GM12878 (cell line): ENCODE data around the gene DRAP1. TPM values are rescaled to one million over a fixed set of nuclear protein-coding genes. Genes with fewer than 3 reads are reported as not detected.

Source experiments
- ATAC-seq: fragments of 200-7000 bp; cut with Tn5 transposase; 3 replicates; pipeline ENCODE4 v1.9.1; 2020; ENCODE audit warnings: mild to moderate bottlenecking, moderate library complexity
- BruUV-seq: library from RNA; stranded (reverse); fragments of 400-500 nt; replicated peaks from 2 replicates; lab custom pipeline; 2021; lab: Mats Ljungman, UMichigan
- CTCF ChIA-PET: fragments of 300-600 bp; sonication (Branson Sonifier 250); formaldehyde crosslinking; extraction: SDS; loops from one replicate; lab custom pipeline; 2021; ENCODE audit warnings: inconsistent platforms; lab: Yijun Ruan, JAX
- POLR2A ChIA-PET: fragments of 350-600 bp; formaldehyde crosslinking; extraction: SDS; loops from one replicate; lab custom pipeline; 2021; ENCODE audit warnings: inconsistent platforms; lab: Charles Lee
- RAD21 ChIA-PET: fragments of 300-600 bp; sonication (Branson Sonifier 250); formaldehyde crosslinking; loops from one replicate; lab custom pipeline; 2023; ENCODE audit warnings: antibody characterized with exemption; ENCODE audit not compliant: unreplicated experiment; lab: Charles Lee
- SMC1A ChIA-PET: fragments of 300-600 bp; sonication (Branson Sonifier 250); formaldehyde crosslinking; loops from one replicate; lab custom pipeline; 2023; ENCODE audit not compliant: unreplicated experiment, uncharacterized antibody; lab: Charles Lee
- DNase-seq: peaks from one replicate; pipeline ENCODE4 v3.0.0-alpha.2; 2011; ENCODE audit warnings: low read depth, low spot score
- FAIRE-seq: peaks from 3 replicates; lab custom pipeline; 2011; peaks lifted over from hg19 to GRCh38; lab: Jason Lieb, UNC
- H2AFZ ChIP-seq: 2 replicates; pipeline ENCODE4 v1.6.0; 2011; ENCODE audit warnings: low read depth, low read length, control low read depth; ENCODE audit not compliant: control insufficient read depth
- H3K27ac ChIP-seq: 2 replicates; pipeline ENCODE4 v1.5.1; 2011; ENCODE audit warnings: control low read depth; ENCODE audit not compliant: control insufficient read depth, insufficient read depth
- H3K27me3 ChIP-seq, 2 experiments: replicated peaks in 1 of 2; 2 replicates each; pipeline versions ENCODE4 v1.6.0 to v1.6.1; 2011; ENCODE audit warnings: low read length in 1 of 2; ENCODE audit not compliant: control insufficient read depth in 2 of 2, insufficient read depth in 2 of 2
- H3K36me3 ChIP-seq, 2 experiments: 2 replicates each; pipeline ENCODE4 v1.5.1; 2011; ENCODE audit warnings: low read length in 1 of 2; ENCODE audit not compliant: control insufficient read depth in 2 of 2, insufficient read depth in 2 of 2
- H3K4me1 ChIP-seq: 2 replicates; pipeline ENCODE4 v1.6.1; 2011; ENCODE audit warnings: mild to moderate bottlenecking, low read length, moderate library complexity, mixed read lengths; ENCODE audit not compliant: control insufficient read depth, insufficient read depth
- H3K4me2 ChIP-seq: 2 replicates; pipeline ENCODE4 v1.6.0; 2011; ENCODE audit warnings: control low read depth; ENCODE audit not compliant: control insufficient read depth, insufficient read depth
- H3K4me3 ChIP-seq: fragments of 200-600 bp; sonication (generic); 2 replicates; pipeline ENCODE4 v1.5.1; 2016
- H3K79me2 ChIP-seq: 2 replicates; pipeline ENCODE4 v1.6.0; 2011; ENCODE audit warnings: low read length; ENCODE audit not compliant: control insufficient read depth, insufficient read depth
- H3K9ac ChIP-seq: 2 replicates; pipeline ENCODE4 v1.8.0; 2011; ENCODE audit warnings: low read length, control low read depth, mixed read lengths; ENCODE audit not compliant: control insufficient read depth, insufficient read depth
- H3K9me3 ChIP-seq: replicated peaks from 3 replicates; pipeline ENCODE4 v1.5.1; 2011; ENCODE audit warnings: mild to moderate bottlenecking, low read length; ENCODE audit not compliant: control insufficient read depth, insufficient read depth
- H4K20me1 ChIP-seq: 2 replicates; pipeline ENCODE4 v1.6.0; 2011; ENCODE audit not compliant: control insufficient read depth, insufficient read depth
- EED ChIP-seq: sonication (generic); IDR thresholded peaks from 2 replicates; pipeline ENCODE4 v1.6.1; 2016; ENCODE audit warnings: antibody characterized with exemption, low read depth
- MLLT1 ChIP-seq: fragments of 450-650 bp; IDR thresholded peaks from 2 replicates; pipeline ENCODE4 v1.6.1; 2016; ENCODE audit warnings: mild to moderate bottlenecking
- RAD21 ChIP-seq: IDR thresholded peaks from 2 replicates; pipeline ENCODE4 v1.6.1; 2011; ENCODE audit warnings: mild to moderate bottlenecking, low read depth, low read length, moderate library complexity; ENCODE audit not compliant: insufficient read depth
- RELA ChIP-seq: fragments of 450-650 bp; IDR thresholded peaks from 2 replicates; pipeline ENCODE4 v1.8.0; 2014; ENCODE audit warnings: borderline replicate concordance; ENCODE audit not compliant: partially characterized antibody
- SUPT20H ChIP-seq: IDR thresholded peaks from 2 replicates; pipeline ENCODE4 v1.6.1; 2011; ENCODE audit warnings: low read depth, mild to moderate bottlenecking, low read length, moderate library complexity, borderline replicate concordance; ENCODE audit not compliant: control insufficient read depth
- ZNF24 ChIP-seq: fragments of 450-650 bp; IDR thresholded peaks from 2 replicates; pipeline ENCODE4 v1.6.1; 2017; ENCODE audit warnings: antibody characterized with exemption, mild to moderate bottlenecking
- WGBS: methylation state at CpG from one replicate; pipeline ENCODE4 v1.1.6; 2016; ENCODE audit warnings: low lambda C conversion rate; ENCODE audit not compliant: insufficient replicate concordance, insufficient coverage; ENCODE audit errors: missing lambda C conversion rate; 5-methylcytosine and 5-hydroxymethylcytosine counted together
- in situ Hi-C: fragments of 300-500 bp; cut with MboI; formaldehyde crosslinking; loops from 9 replicates; pipeline ENCODE4 v1.14.3; 2018; ENCODE audit warnings: mixed read lengths
- intact Hi-C: fragments of 100-400 bp; cut with micrococcal nuclease; formaldehyde crosslinking; loops from one replicate; pipeline ENCODE4 v1.14.2; 2022; ENCODE audit not compliant: unreplicated experiment
- polyA plus RNA-seq, 11 experiments: library from polyadenylated mRNA; depleted of rRNA in 4 of 11; unstranded in 6 of 11; stranded (reverse) in 5 of 11; fragments of >200 nt; fragmentation: Nextera tagmentation in 4 of 11; fragmentation: Illumina TruSeq in 1 of 11; extraction: Ambion mirVana in 4 of 11; extraction: Trizol in 1 of 11; gene quantifications; 1 replicate in 1 of 11; 2 replicates in 10 of 11; pipeline versions ENCODE4 v1.2.1 to v1.2.3, GENCODE V29; 2011 to 2016; ENCODE audit warnings: inconsistent platforms in 2 of 11, missing spikeins in 2 of 11, low read depth in 1 of 11
- total RNA-seq, 4 experiments: library from RNA; depleted of rRNA in 3 of 4; stranded (reverse); fragments of >200 nt in 3 of 4; fragmentation: Illumina TruSeq in 1 of 4; extraction: Trizol in 1 of 4; gene quantifications; 2 replicates each; pipeline versions ENCODE4 v1.2.1 to v1.2.3, GENCODE V29; 2013 to 2021

Gene DRAP1
- total and polyA plus RNA-seq, 10 of the 15 experiments (the other 5 are each of a cell fraction or from before 2014, with no cell fraction given), result 9.4 to 163 (median 114) TPM

- no peak overlapping the region for H3K27ac ChIP-seq
- 60% methylated on average over 6 of the region's 6 CpGs for WGBS
- intact Hi-C loops, result no loop called here
- H4K20me1 ChIP-seq, result no peaks in the 10 kb centered on the region
- TF ChIP-seq SUPT20H (no peak), EED (no peak), RELA (no peak), MLLT1 (no peak), RAD21 (no peak), ZNF24 (no peak)
- TF ChIP-seq, all 136 proteins: peak for 0
- ATAC-seq (no peak), FAIRE-seq (no peak), DNase-seq (no peak)
- ChIA-PET RAD21 (no interaction called here), CTCF (interaction anchor here (2.3 kb wide), 1 partner anchor 67 kb away, joined by 9 read pairs; no protein-coding TSS in a partner anchor), POLR2A (no interaction called here), SMC1A (interaction anchor here (0.7 to 1.0 kb wide), 4 partner anchors 28 to 68 kb away, joined by 3 read pairs; partner anchors contain the start of gene CCDC85B)
- H3K79me2 ChIP-seq, result no peaks in the 10 kb centered on the region
- H3K4me1 ChIP-seq, result peaks cover 7% of the 10 kb centered on the region
- no peak overlapping the region for H3K4me3 ChIP-seq
- BruUV-seq, result no TSS peak
- H3K27me3 ChIP-seq, result no peaks in the 10 kb centered on the region
- no peak overlapping the region for H2AFZ ChIP-seq
- H3K9ac ChIP-seq, result no peak overlapping the region
- no peaks in the 10 kb centered on the region for H3K36me3 ChIP-seq
- in situ Hi-C loops, result no loop called here
- no peaks in the 10 kb centered on the region for H3K9me3 ChIP-seq
- H3K4me2 ChIP-seq, result no peak overlapping the region
These were observed 32.9 kb downstream of the DRAP1 start for GRCh38 chr11:65952052-65952521.
